Kidney (tissue), 14 donors: Measurements from ENCODE around the gene PHLDB1. TPM values are rescaled to one million over a fixed set of nuclear protein-coding genes. Genes with fewer than 3 reads are reported as not detected.

Experiments used
- DNase-seq, 5 donors: peaks; one replicate each; pipeline ENCODE4 v3.0.0-alpha.2; 2013 to 2020
- FAIRE-seq: peaks from 2 replicates; lab custom pipeline; 2012; peaks lifted over from hg19 to GRCh38; lab: Jason Lieb, UNC
- H3K27ac ChIP-seq, 2 donors: one replicate each; pipeline ENCODE4 v1.7.0; 2013; ENCODE audit warnings: low read depth in 2 of 2, low read length in 2 of 2, inconsistent platforms in 1 of 2
- H3K27me3 ChIP-seq: one replicate; pipeline ENCODE4 v1.7.1; 2013; ENCODE audit warnings: low read length, inconsistent platforms; ENCODE audit not compliant: control insufficient read depth, insufficient read depth
- H3K36me3 ChIP-seq, 3 donors: one replicate each; pipeline versions ENCODE4 v1.7.0 to v1.7.1; 2013; ENCODE audit warnings: low read length in 3 of 3, control low read depth in 1 of 3, inconsistent platforms in 1 of 3; ENCODE audit not compliant: insufficient read depth in 3 of 3, control insufficient read depth in 2 of 3
- H3K4me1 ChIP-seq, 3 donors: one replicate each; pipeline versions ENCODE4 v1.7.0 to v1.7.1; 2013; ENCODE audit warnings: low read length in 3 of 3, inconsistent platforms in 1 of 3, low read depth in 1 of 3; ENCODE audit not compliant: control insufficient read depth in 2 of 3, insufficient read depth in 2 of 3
- H3K4me3 ChIP-seq, 3 donors: one replicate each; pipeline versions ENCODE4 v1.7.0 to v1.8.1; 2013; ENCODE audit warnings: low read length in 3 of 3, control low read depth in 1 of 3, inconsistent platforms in 1 of 3
- H3K9ac ChIP-seq, 3 donors: one replicate each; pipeline versions ENCODE4 v1.7.0 to v1.7.1; 2013; ENCODE audit warnings: low read length in 3 of 3, control low read depth in 1 of 3, inconsistent platforms in 1 of 3
- H3K9me3 ChIP-seq, 3 donors: one replicate each; pipeline versions ENCODE4 v1.7.0 to v1.7.1; 2013; ENCODE audit warnings: low read length in 3 of 3, control low read depth in 1 of 3, inconsistent platforms in 1 of 3; ENCODE audit not compliant: control insufficient read depth in 2 of 3, insufficient read depth in 1 of 3
- CTCF ChIP-seq: IDR thresholded peaks from 3 replicates; pipeline ENCODE4 v1.5.1; 2012; ENCODE audit warnings: mild to moderate bottlenecking, moderate library complexity, borderline replicate concordance; ENCODE audit not compliant: insufficient read depth; ENCODE audit errors: extremely low read depth
- intact Hi-C: fragments of 100-400 bp; cut with DNase I; formaldehyde crosslinking; loops from one replicate; pipeline ENCODE4 v1.11.1; 2022
- polyA plus RNA-seq: library from polyadenylated mRNA; stranded (reverse); fragments of 350-450 nt; fragmentation: Illumina TruSeq; extraction: RNeasy Lipid Tissue Mini Kit (QIAGEN cat#74804); gene quantifications from one replicate; pipeline ENCODE4 v1.2.3, GENCODE V29; 2014; ENCODE audit warnings: low read depth, low replicate concordance; ENCODE audit not compliant: insufficient read depth
- total RNA-seq: library from RNA; stranded (reverse); fragmentation: NEBNext Ultra II Directional; extraction: Animal tissue kit (Norgen Biotek cat#: 25700); gene quantifications from one replicate; pipeline ENCODE4 v1.2.1, GENCODE V29; 2021
- donor health status: control.
- donor health status: control.
- donor health status: control.
- donor health status: control.
- donor health status: control.
- donor health status: DM: yes; HTN: yes; CAD: no.
- donor health status: Normal renal cell carcinoma (clear cell type).

PHLDB1 gene
- total and polyA plus RNA-seq, 2 donors from 2014 or later = 39.1 to 118 TPM

- no peak for TF ChIP-seq CTCF
- intact Hi-C loops = no loop called here
- no peak for FAIRE-seq
- H3K4me1 ChIP-seq = peaks cover 0 to 3% (median 0%) of the 10 kb centered on the region in 3 donors
- DNase-seq = no peak
- H3K9ac ChIP-seq = no peak overlapping the region
- no peaks in the 10 kb centered on the region for H3K9me3 ChIP-seq
- no peaks in the 10 kb centered on the region for H3K27me3 ChIP-seq
- no peaks in the 10 kb centered on the region for H3K36me3 ChIP-seq
- no peak overlapping the region for H3K27ac ChIP-seq
- no peak overlapping the region for H3K4me3 ChIP-seq
These were observed 65.4 kb downstream of the PHLDB1 start for GRCh38 chr11:118672846-118673245.

- H3K36me3 ChIP-seq = no peaks in the 10 kb centered on the region
- DNase-seq = no peak
- intact Hi-C loops = no loop called here
- peaks cover 0 to 3% (median 0%) of the 10 kb centered on the region in 3 donors for H3K4me1 ChIP-seq
- no peaks in the 10 kb centered on the region for H3K9me3 ChIP-seq
- no peaks in the 10 kb centered on the region for H3K27me3 ChIP-seq
- FAIRE-seq = no peak
- TF ChIP-seq CTCF = no peak
- H3K27ac ChIP-seq = peak overlapping the region in 1 of 2 donors; percentile 65
- H3K9ac ChIP-seq = no peak overlapping the region
- no peak overlapping the region for H3K4me3 ChIP-seq
These were observed 66.1 kb downstream of the PHLDB1 start for GRCh38 chr11:118673361-118674081.

GRCh38 chr11:118674082-118674435, 66.6 kb downstream of the PHLDB1 start:
- Histone ChIP-seq H3K4me1 (peaks cover 0 to 3% (median 3%) of the 10 kb centered on the region in 3 donors), H3K4me3 (no peak overlapping the region), H3K27ac (peak overlapping the region in 1 of 2 donors; percentile 65), H3K36me3 (no peaks in the 10 kb centered on the region), H3K9me3 (no peaks in the 10 kb centered on the region), H3K27me3 (no peaks in the 10 kb centered on the region), H3K9ac (no peak overlapping the region)
- FAIRE-seq (no peak), DNase-seq (no peak)
- intact Hi-C loops = no loop called here
- no peak for TF ChIP-seq CTCF
